ENCODE measurements around the gene TGM2. TPM values are rescaled to one million over a fixed set of nuclear protein-coding genes. Genes with fewer than 3 reads are reported as not detected.
A peak's percentile ranks its signal among the peaks of the same experiment; 100 is the strongest.

TGM2 gene
- total RNA-seq, 2 donors from 2014 or later: 0.27 to 0.37 TPM

DNA sequence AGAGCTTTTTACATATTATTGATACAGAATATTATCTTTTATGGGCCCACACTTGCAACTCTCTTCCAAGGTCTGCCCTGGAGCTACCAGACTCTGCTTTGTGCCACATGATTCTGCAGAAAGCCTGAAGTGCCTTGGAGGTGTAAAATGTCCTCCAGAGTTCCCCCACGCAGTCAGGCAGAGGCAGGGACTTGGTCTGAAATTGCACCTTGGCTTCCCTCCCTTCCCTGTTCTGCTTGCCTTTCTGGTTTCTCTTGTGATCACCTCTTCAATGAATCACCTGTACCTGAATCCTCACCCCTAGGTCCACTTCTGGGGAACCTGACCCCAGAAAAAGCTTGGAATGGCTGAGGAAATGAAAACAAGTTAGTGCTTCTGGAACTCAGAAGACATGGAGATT, 43.0 kb upstream of the TGM2 start:
- H3K9me3 ChIP-seq (ENCODE audit: control insufficient read depth, low read length): no peaks in the 10 kb centered on the region
- 92 to 100% methylated on average over 1 of the region's 1 CpG for WGBS, 2 experiments (ENCODE audit: insufficient coverage in 1 of 2, insufficient read length in 1 of 2)
- Mint-ChIP-seq H3K4me3 (no peak overlapping the region), H3K27me3 (ENCODE audit: insufficient read depth) (peaks cover 10% of the 10 kb centered on the region), H3K9me3 (no peaks in the 10 kb centered on the region), H3K27ac (no peak overlapping the region), H3K36me3 (ENCODE audit: low read depth) (no peaks in the 10 kb centered on the region), H3K4me1 (no peaks in the 10 kb centered on the region)
- no peaks in the 10 kb centered on the region for H3K4me1 ChIP-seq (ENCODE audit: control insufficient read depth, insufficient read depth, low read length)
- no peak overlapping the region for H3K4me3 ChIP-seq (ENCODE audit: low read length)
- H3K36me3 ChIP-seq (ENCODE audit: control insufficient read depth, insufficient read depth, low read length): no peaks in the 10 kb centered on the region
- peak; percentile 18 for DNase-seq
- peaks cover 6% of the 10 kb centered on the region for H3K27me3 ChIP-seq (ENCODE audit: control insufficient read depth, insufficient read depth, low read length, poor library complexity, severe bottlenecking)
- TF ChIP-seq, protein P1, sequence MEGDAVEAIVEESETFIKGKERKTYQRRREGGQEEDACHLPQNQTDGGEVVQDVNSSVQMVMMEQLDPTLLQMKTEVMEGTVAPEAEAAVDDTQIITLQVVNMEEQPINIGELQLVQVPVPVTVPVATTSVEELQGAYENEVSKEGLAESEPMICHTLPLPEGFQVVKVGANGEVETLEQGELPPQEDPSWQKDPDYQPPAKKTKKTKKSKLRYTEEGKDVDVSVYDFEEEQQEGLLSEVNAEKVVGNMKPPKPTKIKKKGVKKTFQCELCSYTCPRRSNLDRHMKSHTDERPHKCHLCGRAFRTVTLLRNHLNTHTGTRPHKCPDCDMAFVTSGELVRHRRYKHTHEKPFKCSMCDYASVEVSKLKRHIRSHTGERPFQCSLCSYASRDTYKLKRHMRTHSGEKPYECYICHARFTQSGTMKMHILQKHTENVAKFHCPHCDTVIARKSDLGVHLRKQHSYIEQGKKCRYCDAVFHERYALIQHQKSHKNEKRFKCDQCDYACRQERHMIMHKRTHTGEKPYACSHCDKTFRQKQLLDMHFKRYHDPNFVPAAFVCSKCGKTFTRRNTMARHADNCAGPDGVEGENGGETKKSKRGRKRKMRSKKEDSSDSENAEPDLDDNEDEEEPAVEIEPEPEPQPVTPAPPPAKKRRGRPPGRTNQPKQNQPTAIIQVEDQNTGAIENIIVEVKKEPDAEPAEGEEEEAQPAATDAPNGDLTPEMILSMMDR (conservative IDR thresholded peaks at IDR 0.05): no peak
- no peak overlapping the region for H3K27ac ChIP-seq (ENCODE audit: low read depth, low read length)
- H3K9ac ChIP-seq (ENCODE audit: extremely low read depth, low read length, poor library complexity, severe bottlenecking): no peak overlapping the region

DNA sequence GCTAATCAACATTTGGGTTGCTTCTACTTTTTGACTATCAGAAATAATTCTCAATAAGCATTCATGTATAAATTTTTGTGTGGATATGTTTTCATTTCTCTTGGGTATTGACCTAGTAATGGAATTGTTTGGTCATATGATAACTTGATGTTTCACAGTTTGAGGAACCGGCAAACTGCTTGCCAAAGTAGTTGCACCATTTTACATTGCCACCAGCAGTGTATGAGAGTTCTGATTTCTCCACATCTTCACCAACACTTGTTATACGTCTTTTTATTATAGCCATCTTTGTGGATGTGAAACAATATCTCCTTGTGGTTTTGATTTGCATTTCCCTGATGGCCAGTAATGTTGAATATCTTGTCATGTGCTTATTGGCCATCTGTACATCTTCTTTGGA, 42.6 kb upstream of the TGM2 start:
- DNase-seq: no peak
- 63 to 100% methylated on average over 1 to 2 of the region's 2 CpGs for WGBS, 2 experiments (ENCODE audit: insufficient coverage in 1 of 2, insufficient read length in 1 of 2)
- TF ChIP-seq, protein P1 (conservative IDR thresholded peaks at IDR 0.05): no peak
- no peaks in the 10 kb centered on the region for H3K4me1 ChIP-seq (ENCODE audit: control insufficient read depth, insufficient read depth, low read length)
- no peaks in the 10 kb centered on the region for H3K36me3 Mint-ChIP-seq (ENCODE audit: low read depth)
- no peak overlapping the region for H3K4me3 Mint-ChIP-seq
- H3K4me1 Mint-ChIP-seq: no peaks in the 10 kb centered on the region
- H3K9me3 Mint-ChIP-seq: no peaks in the 10 kb centered on the region
- peaks cover 10% of the 10 kb centered on the region for H3K27me3 Mint-ChIP-seq (ENCODE audit: insufficient read depth)
- H3K9me3 ChIP-seq (ENCODE audit: control insufficient read depth, low read length): no peaks in the 10 kb centered on the region
- no peak overlapping the region for H3K27ac Mint-ChIP-seq
- H3K4me3 ChIP-seq (ENCODE audit: low read length): no peak overlapping the region
- peaks cover 6% of the 10 kb centered on the region for H3K27me3 ChIP-seq (ENCODE audit: control insufficient read depth, insufficient read depth, low read length, poor library complexity, severe bottlenecking)
- no peak overlapping the region for H3K9ac ChIP-seq (ENCODE audit: extremely low read depth, low read length, poor library complexity, severe bottlenecking)
- no peak overlapping the region for H3K27ac ChIP-seq (ENCODE audit: low read depth, low read length)
- H3K36me3 ChIP-seq (ENCODE audit: control insufficient read depth, insufficient read depth, low read length): no peaks in the 10 kb centered on the region

DNA sequence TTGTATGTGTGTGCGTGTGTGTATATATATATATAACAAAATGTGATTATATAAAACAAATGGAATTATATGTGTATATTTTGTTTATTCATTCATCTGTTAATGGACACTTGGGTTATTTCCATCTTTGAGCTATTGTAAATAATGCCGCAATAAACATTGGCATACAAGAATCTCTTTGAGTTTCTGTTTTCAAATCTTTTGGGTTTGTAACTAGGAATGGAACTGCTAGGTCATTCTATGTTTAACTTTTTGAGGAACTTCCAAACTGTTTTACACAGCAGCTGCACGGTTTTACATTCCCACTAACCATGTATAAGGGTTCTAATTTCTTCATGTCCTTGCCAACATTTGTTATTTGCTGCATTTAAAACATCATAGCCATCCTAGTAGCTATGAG, 39.9 kb upstream of the TGM2 start:
- H3K27ac ChIP-seq (ENCODE audit: low read depth, low read length): no peak overlapping the region
- 60 to 85% methylated on average over 2 of the region's 3 CpGs for WGBS, 2 experiments (ENCODE audit: insufficient coverage in 1 of 2, insufficient read length in 1 of 2)
- no peaks in the 10 kb centered on the region for H3K9me3 Mint-ChIP-seq
- no peak overlapping the region for H3K4me3 Mint-ChIP-seq
- TF ChIP-seq, protein P1 (conservative IDR thresholded peaks at IDR 0.05): no peak
- H3K27me3 Mint-ChIP-seq (ENCODE audit: insufficient read depth): peaks cover 10% of the 10 kb centered on the region
- DNase-seq: no peak
- H3K27ac Mint-ChIP-seq: no peak overlapping the region
- no peaks in the 10 kb centered on the region for H3K36me3 ChIP-seq (ENCODE audit: control insufficient read depth, insufficient read depth, low read length)
- no peaks in the 10 kb centered on the region for H3K36me3 Mint-ChIP-seq (ENCODE audit: low read depth)
- H3K9me3 ChIP-seq (ENCODE audit: control insufficient read depth, low read length): no peaks in the 10 kb centered on the region
- H3K4me1 Mint-ChIP-seq: no peaks in the 10 kb centered on the region
- no peak overlapping the region for H3K4me3 ChIP-seq (ENCODE audit: low read length)
- no peaks in the 10 kb centered on the region for H3K4me1 ChIP-seq (ENCODE audit: control insufficient read depth, insufficient read depth, low read length)
- H3K27me3 ChIP-seq (ENCODE audit: control insufficient read depth, insufficient read depth, low read length, poor library complexity, severe bottlenecking): peaks cover 6% of the 10 kb centered on the region
- H3K9ac ChIP-seq (ENCODE audit: extremely low read depth, low read length, poor library complexity, severe bottlenecking): no peak overlapping the region
